GM19023 (cell line): Measurements from ENCODE around the gene ANKRD24.
"Not testable (repeated sequence)": the region's sequence is repeated elsewhere in the genome, so short reads cannot be mapped to it uniquely, and the experiment has no call there.

Source experiments
- ATAC-seq: cut with Tn5 transposase; IDR thresholded peaks from one replicate; pipeline ENCODE4 v1.9.1; 2021; ENCODE audit warnings: mild to moderate bottlenecking, moderate library complexity; ENCODE audit not compliant: unreplicated experiment

ANKRD24 gene

DNA sequence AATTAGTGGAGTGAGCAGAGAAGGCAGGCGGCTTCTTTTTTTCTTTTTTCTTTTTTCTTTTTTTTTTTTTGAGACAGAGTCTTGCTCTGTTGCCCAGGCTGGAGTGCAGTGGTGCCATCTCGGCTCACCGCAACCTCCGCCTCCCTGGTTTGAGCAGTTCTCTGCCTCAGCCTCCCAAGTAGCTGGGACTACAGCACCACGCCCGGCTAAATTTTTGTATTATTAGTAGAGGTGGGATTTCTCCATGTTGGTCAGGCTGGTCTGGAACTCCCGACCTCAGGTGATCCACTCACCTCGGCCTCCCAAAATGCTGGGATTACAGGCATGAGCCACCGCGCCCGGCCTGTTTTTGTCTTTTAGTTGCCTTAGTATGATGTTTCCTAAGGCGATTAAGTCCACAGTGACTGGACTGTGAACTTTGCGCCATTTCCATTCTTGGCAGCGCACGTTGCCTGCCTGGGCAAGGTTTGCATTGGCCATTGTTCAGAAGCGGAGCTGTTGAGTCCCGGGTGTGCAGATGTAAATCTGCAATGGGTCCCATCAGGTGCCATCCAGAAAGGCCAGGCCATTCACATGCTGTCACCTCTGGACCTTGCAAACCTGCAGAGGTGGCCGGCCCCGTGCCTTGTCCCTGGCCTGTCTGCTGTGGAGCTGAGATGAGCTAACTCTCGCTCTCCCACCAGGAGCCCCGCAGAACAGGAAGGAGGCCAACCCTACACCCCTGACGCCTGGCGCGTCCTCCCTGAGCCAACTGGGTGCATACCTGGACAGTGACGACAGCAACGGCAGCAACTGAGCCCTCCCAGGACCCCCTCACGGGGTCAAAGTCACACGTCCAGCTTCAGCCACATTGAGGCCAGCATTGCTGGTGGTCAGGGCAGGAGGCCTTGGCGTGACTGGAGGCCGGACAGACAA lies 85.7 kb downstream of the ANKRD24 start:
- ATAC-seq, result no peak

DNA sequence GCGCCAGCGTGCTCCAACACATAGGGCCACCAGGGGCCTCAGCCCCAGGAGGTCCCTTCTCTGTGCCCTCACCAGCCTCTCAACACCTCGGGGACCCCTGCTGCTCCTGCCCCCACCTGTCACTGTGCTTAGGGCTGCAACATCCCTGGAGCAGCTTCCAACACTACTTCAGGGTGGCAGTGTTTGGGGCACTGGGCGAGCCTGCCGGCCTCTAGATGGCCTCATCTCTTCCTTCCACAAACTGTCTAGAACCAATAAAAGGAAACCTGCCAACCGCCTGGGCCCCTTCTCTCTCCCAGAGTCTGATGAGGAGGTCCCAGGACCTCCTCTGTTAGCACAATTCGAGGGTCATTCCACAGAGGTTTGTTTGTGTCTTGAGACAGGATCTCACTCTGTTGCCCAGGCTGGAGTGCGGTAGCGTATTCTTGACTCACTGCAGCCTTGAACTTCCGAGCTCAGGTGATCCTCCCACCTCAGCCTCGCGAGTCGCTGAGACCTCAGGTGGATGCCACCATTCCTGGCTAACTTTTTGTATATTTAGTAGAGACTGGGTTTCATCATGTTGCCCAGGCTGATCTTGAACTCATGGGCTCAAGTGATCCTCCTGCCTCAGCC lies 86.4 kb downstream of the ANKRD24 start:
- ATAC-seq, result no peak

DNA sequence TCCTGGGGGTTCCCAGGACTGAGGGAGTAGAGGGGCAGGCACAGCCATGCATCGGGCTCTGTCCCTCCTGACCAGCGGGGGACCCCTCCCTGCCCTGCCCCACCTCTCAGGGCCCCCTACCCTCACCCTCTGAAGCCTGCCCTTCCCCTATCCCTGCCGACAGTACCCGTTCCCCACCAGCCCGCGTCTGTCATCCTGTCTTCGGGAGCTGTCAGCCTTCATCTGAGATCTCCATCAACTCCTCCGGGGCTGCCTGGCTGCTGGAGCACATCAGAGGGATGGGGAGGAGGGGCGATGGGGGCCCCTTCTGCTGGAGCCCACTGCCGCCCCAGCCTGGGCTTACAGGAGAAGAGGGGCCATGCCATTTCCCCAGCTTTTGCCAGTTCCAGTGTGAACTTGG lies 90.4 kb downstream of the ANKRD24 start:
- no peak for ATAC-seq

DNA sequence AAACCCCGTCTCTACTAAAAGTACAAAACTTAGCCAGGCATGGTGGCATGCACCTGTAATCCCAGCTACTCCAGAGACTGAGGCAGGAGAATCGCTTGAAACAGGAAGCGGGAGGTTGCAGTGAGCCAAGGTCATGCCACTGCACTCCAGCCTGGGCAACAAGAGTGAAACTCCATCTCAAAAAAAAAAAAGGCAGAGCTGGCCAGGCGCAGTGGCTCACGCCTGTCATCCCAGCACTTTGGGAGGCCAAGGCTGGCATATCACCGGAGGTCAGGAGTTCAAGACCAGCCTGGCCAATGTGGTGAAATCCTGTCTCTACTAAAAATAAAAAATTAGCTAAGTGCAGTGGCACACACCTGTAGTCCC lies 91.8 kb downstream of the ANKRD24 start:
- not testable (repeated sequence) for ATAC-seq
